ENCODE measurements around the gene SSB. TPM values are rescaled to one million over a fixed set of nuclear protein-coding genes. Genes with fewer than 3 reads are reported as not detected.
A peak's percentile ranks its signal among the peaks of the same experiment; 100 is the strongest.

The SSB gene
- total and polyA plus RNA-seq, 2 of the 13 experiments (the other 11 are each of a cell fraction or from before 2014, with no cell fraction given) = 109 to 208 TPM

GRCh38 chr2:169824373-169825333 is 26.0 kb downstream of the SSB start, which contains the start of gene METTL5 (continued):
- TF ChIP-seq PAX8 (CRISPR knock-in tag; IDR thresholded peaks at IDR 0.05; ENCODE audit: borderline replicate concordance) (peak; percentile 93; the same call in 1 of the 2 replicates), POLR2AphosphoS2 (IDR thresholded peaks at IDR 0.05; ENCODE audit: low read depth, low read length) (no peak), SRF (IDR thresholded peaks at IDR 0.05; ENCODE audit: low read depth, low read length) (no peak), ATAD3A (CRISPR knock-in tag; IDR thresholded peaks at IDR 0.05) (no peak; the same call in 1 of the 2 replicates), ZNF296 (CRISPR knock-in tag; conservative IDR thresholded peaks at IDR 0.05) (0 out of 2 replicates have a peak, but pooled peaks have one; percentile 67), ZBTB2 (CRISPR knock-in tag; IDR thresholded peaks at IDR 0.05; ENCODE audit: low read depth) (no peak), ZSCAN22 (CRISPR knock-in tag; IDR thresholded peaks at IDR 0.05) (peak; percentile 84; the same call in 1 of the 2 replicates), ZKSCAN8 (CRISPR knock-in tag; IDR thresholded peaks at IDR 0.05; ENCODE audit: borderline replicate concordance) (peak; percentile 77), NR2F6 (IDR thresholded peaks at IDR 0.05) (no peak), NR2F6 (CRISPR knock-in tag; IDR thresholded peaks at IDR 0.05) (peak; percentile 42), UBTF (CRISPR knock-in tag; IDR thresholded peaks at IDR 0.05) (peak; percentile 89; the same call in 1 of the 2 replicates), ESRRA (CRISPR knock-in tag; IDR thresholded peaks at IDR 0.05; ENCODE audit: low read depth) (peak; percentile 84), NFKBIZ (CRISPR knock-in tag; IDR thresholded peaks at IDR 0.05) (0 out of 2 replicates have a peak, but pooled peaks have one; percentile 31), KAT8 (CRISPR knock-in tag; IDR thresholded peaks at IDR 0.05) (peak; percentile 86), TCF7L2 (IDR thresholded peaks at IDR 0.05; ENCODE audit: low read depth, low read length) (no peak), ZNF230 (CRISPR knock-in tag; IDR thresholded peaks at IDR 0.05) (peak; percentile 72), MYC (CRISPR knock-in tag; IDR thresholded peaks at IDR 0.05; ENCODE audit: borderline replicate concordance) (peak; percentile 97), MAX (IDR thresholded peaks at IDR 0.05) (peak; percentile 97), CBX2 (IDR thresholded peaks at IDR 0.05; ENCODE audit: low read depth, low read length) (no peak), CBX2 (CRISPR knock-in tag; IDR thresholded peaks at IDR 0.05; ENCODE audit: low read depth) (no peak; the same call in 1 of the 2 replicates), ZNF383 (CRISPR knock-in tag; IDR thresholded peaks at IDR 0.05; ENCODE audit: borderline replicate concordance) (peak; percentile 97; the same call in 1 of the 2 replicates), FOXP1 (IDR thresholded peaks at IDR 0.05) (no peak), FOXP1 (CRISPR knock-in tag; IDR thresholded peaks at IDR 0.05) (peak; percentile 29; the same call in 1 of the 2 replicates), RFXANK (CRISPR knock-in tag; IDR thresholded peaks at IDR 0.05) (no peak), ZNF121 (CRISPR knock-in tag; IDR thresholded peaks at IDR 0.05) (peak; percentile 78), ZSCAN29 (CRISPR knock-in tag; conservative IDR thresholded peaks at IDR 0.05) (peak; percentile 82; the same call in 1 of the 2 replicates), SAP130 (CRISPR knock-in tag; IDR thresholded peaks at IDR 0.05; ENCODE audit: low read depth) (peak; percentile 93)
- TF ChIP-seq, protein P1, sequence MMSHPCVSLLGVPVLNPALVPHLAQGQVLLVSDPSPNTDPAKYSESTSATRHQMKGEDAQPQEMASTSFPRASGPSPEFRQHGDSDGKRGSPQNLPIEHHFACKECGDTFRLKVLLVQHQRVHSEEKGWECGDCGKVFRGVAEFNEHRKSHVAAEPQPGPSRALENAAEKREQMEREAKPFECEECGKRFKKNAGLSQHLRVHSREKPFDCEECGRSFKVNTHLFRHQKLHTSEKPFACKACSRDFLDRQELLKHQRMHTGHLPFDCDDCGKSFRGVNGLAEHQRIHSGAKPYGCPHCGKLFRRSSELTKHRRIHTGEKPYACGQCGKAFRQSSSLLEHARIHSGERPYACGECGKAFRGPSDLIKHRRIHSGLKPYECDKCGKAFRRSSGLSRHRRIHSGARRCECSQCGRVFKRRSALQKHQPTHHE (CRISPR knock-in tag; IDR thresholded peaks at IDR 0.05; ENCODE audit: borderline replicate concordance) = no peak

Measured in HepG2 (cell line).